Measurements from ENCODE around the gene TMEM100.

The TMEM100 gene

DNA sequence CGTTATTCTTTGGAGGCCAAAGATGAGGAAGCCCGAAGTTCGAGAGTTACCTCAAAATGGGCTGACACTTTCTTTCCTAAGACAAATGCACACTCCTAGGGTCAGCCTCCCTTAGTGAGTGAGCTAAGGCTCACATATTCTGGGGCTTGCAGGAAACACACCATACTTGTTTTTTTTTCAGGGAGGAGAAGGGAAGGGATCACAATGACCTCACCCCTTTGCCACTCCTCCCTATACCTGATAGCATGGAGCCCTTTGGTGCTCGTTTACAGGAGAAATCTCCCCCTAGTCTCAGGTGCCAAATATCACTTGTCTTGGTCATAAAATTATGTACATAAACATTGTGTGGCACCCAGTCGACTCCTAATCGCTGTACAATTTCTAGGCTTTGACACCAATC is 4.6 kb upstream of the TMEM100 start:
- no peaks in the 10 kb centered on the region for H3K9me2 ChIP-seq (replicated peaks; ENCODE audit: low read depth, low read length)
- H3K36me3 ChIP-seq (ENCODE audit: insufficient read depth, low read length), result no peaks in the 10 kb centered on the region
- H3K4me2 ChIP-seq (ENCODE audit: low read depth, low read length, poor library complexity, severe bottlenecking), result no peak overlapping the region
- peaks cover 5% of the 10 kb centered on the region for H3K4me1 ChIP-seq (ENCODE audit: insufficient read depth, low read length, poor library complexity, severe bottlenecking)
- H3K9me3 ChIP-seq (ENCODE audit: insufficient read depth, low read depth, low read length), result no peaks in the 10 kb centered on the region
- no peak overlapping the region for H2AFZ ChIP-seq (ENCODE audit: low read length)
- no peaks in the 10 kb centered on the region for H3F3A ChIP-seq (ENCODE audit: low read depth)
- TF ChIP-seq EZH2phosphoT487 (IDR thresholded peaks at IDR 0.05; ENCODE audit: borderline replicate concordance), result no peak
- TF ChIP-seq, protein P1, sequence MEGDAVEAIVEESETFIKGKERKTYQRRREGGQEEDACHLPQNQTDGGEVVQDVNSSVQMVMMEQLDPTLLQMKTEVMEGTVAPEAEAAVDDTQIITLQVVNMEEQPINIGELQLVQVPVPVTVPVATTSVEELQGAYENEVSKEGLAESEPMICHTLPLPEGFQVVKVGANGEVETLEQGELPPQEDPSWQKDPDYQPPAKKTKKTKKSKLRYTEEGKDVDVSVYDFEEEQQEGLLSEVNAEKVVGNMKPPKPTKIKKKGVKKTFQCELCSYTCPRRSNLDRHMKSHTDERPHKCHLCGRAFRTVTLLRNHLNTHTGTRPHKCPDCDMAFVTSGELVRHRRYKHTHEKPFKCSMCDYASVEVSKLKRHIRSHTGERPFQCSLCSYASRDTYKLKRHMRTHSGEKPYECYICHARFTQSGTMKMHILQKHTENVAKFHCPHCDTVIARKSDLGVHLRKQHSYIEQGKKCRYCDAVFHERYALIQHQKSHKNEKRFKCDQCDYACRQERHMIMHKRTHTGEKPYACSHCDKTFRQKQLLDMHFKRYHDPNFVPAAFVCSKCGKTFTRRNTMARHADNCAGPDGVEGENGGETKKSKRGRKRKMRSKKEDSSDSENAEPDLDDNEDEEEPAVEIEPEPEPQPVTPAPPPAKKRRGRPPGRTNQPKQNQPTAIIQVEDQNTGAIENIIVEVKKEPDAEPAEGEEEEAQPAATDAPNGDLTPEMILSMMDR (conservative IDR thresholded peaks at IDR 0.05; ENCODE audit: low read length), result no peak
- H3K4me3 ChIP-seq (ENCODE audit: low read length, poor library complexity, severe bottlenecking), result no peak overlapping the region
- H3K27me3 ChIP-seq (ENCODE audit: insufficient read depth, low read length, poor library complexity, severe bottlenecking), result no peaks in the 10 kb centered on the region
- H3K9ac ChIP-seq (ENCODE audit: low read depth, low read length, poor library complexity, severe bottlenecking), result no peak overlapping the region
- H4K20me1 ChIP-seq (ENCODE audit: insufficient read depth, low read length, poor library complexity, severe bottlenecking), result no peaks in the 10 kb centered on the region
- H3K79me2 ChIP-seq (ENCODE audit: insufficient read depth, low read length), result no peaks in the 10 kb centered on the region

DNA sequence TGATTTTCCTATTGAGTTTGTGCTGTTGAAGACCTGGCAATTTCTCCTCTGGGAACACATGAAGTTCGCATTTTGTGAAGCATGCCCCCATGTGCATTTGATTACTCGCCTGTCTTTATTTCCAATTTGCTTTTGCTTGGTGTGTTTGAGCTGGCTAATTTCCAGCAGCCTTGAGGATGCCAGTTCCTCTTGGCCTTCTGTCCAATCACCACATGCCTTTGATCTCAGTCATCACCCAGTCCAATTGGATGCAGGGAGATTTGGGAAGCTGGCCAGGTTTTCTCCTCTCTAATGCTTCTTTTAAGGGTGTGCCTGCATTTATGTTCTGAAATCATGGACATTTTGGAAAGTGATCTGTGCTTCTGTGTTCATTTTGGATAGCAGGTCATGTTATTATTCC is 3.8 kb upstream of the TMEM100 start:
- no peaks in the 10 kb centered on the region for H3F3A ChIP-seq (ENCODE audit: low read depth)
- H3K4me3 ChIP-seq (ENCODE audit: low read length, poor library complexity, severe bottlenecking), result no peak overlapping the region
- H3K27me3 ChIP-seq (ENCODE audit: insufficient read depth, low read length, poor library complexity, severe bottlenecking), result no peaks in the 10 kb centered on the region
- H3K9ac ChIP-seq (ENCODE audit: low read depth, low read length, poor library complexity, severe bottlenecking), result no peak overlapping the region
- H3K36me3 ChIP-seq (ENCODE audit: insufficient read depth, low read length), result no peaks in the 10 kb centered on the region
- H4K20me1 ChIP-seq (ENCODE audit: insufficient read depth, low read length, poor library complexity, severe bottlenecking), result no peaks in the 10 kb centered on the region
- no peak overlapping the region for H2AFZ ChIP-seq (ENCODE audit: low read length)
- H3K4me2 ChIP-seq (ENCODE audit: low read depth, low read length, poor library complexity, severe bottlenecking), result no peak overlapping the region
- H3K79me2 ChIP-seq (ENCODE audit: insufficient read depth, low read length), result no peaks in the 10 kb centered on the region
- no peak for TF ChIP-seq EZH2phosphoT487 (IDR thresholded peaks at IDR 0.05; ENCODE audit: borderline replicate concordance)
- TF ChIP-seq, protein P1 (conservative IDR thresholded peaks at IDR 0.05; ENCODE audit: low read length), result no peak
- peaks cover 13% of the 10 kb centered on the region for H3K4me1 ChIP-seq (ENCODE audit: insufficient read depth, low read length, poor library complexity, severe bottlenecking)
- no peaks in the 10 kb centered on the region for H3K9me3 ChIP-seq (ENCODE audit: insufficient read depth, low read depth, low read length)
- H3K9me2 ChIP-seq (replicated peaks; ENCODE audit: low read depth, low read length), result no peaks in the 10 kb centered on the region

DNA sequence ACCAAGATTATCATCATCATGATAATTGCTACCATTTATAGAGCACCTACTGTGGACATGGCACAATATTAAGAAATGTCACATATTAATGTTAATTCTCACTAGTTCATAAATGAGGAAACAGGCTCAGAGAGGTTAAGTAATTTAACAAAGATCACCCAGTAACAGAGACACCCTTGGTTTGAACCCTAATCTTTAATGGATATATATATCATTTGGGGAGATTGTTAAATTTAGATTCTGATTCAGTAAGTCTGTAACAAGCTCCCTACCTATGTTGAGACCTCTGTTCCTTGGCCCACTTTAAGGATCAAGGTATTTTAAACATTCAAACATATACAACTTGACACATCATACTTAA is 804 bp upstream of the TMEM100 start:
- Histone ChIP-seq H3K79me2 (ENCODE audit: insufficient read depth, low read length) (no peaks in the 10 kb centered on the region), H3K4me2 (ENCODE audit: low read depth, low read length, poor library complexity, severe bottlenecking) (no peak overlapping the region)

More for the DNA sequence above, 804 bp upstream of the TMEM100 start:
- Histone ChIP-seq H3K9ac (ENCODE audit: low read depth, low read length, poor library complexity, severe bottlenecking) (no peak overlapping the region), H2AFZ (ENCODE audit: low read length) (no peak overlapping the region), H3F3A (ENCODE audit: low read depth) (no peaks in the 10 kb centered on the region), H3K9me2 (replicated peaks; ENCODE audit: low read depth, low read length) (no peaks in the 10 kb centered on the region), H3K4me3 (ENCODE audit: low read length, poor library complexity, severe bottlenecking) (no peak overlapping the region), H3K27me3 (ENCODE audit: insufficient read depth, low read length, poor library complexity, severe bottlenecking) (no peaks in the 10 kb centered on the region), H3K36me3 (ENCODE audit: insufficient read depth, low read length) (no peaks in the 10 kb centered on the region), H3K4me1 (ENCODE audit: insufficient read depth, low read length, poor library complexity, severe bottlenecking) (peaks cover 29% of the 10 kb centered on the region), H3K9me3 (ENCODE audit: insufficient read depth, low read depth, low read length) (no peaks in the 10 kb centered on the region), H4K20me1 (ENCODE audit: insufficient read depth, low read length, poor library complexity, severe bottlenecking) (no peaks in the 10 kb centered on the region)
- TF ChIP-seq EZH2phosphoT487 (IDR thresholded peaks at IDR 0.05; ENCODE audit: borderline replicate concordance), result no peak
- TF ChIP-seq, protein P1 (conservative IDR thresholded peaks at IDR 0.05; ENCODE audit: low read length), result no peak

All from Loucy (cell line).